ENCODE measurements around the gene TJP3.

Gene TJP3

GRCh38 chr19:3665681-3666544, 42.3 kb upstream of the TJP3 start:
- no peak for TF ChIP-seq USF1 (IDR thresholded peaks at IDR 0.05)
- no peak for TF ChIP-seq FOXM1 (IDR thresholded peaks at IDR 0.05; ENCODE audit: borderline replicate concordance, low read depth)
- no peak for TF ChIP-seq CREB1 (IDR thresholded peaks at IDR 0.05; ENCODE audit: low read depth)
- peak; percentile 87 for TF ChIP-seq RAD21 (IDR thresholded peaks at IDR 0.05; ENCODE audit: low read depth)
- no peak for TF ChIP-seq YY1 (IDR thresholded peaks at IDR 0.05; ENCODE audit: low read depth)
- peak; percentile 80; the same call in 1 of the 2 replicates for TF ChIP-seq ZBTB7A (IDR thresholded peaks at IDR 0.05; ENCODE audit: low read depth)
- peak; percentile 63 for TF ChIP-seq TEAD4 (IDR thresholded peaks at IDR 0.05)
- TF ChIP-seq MAX (IDR thresholded peaks at IDR 0.05), result 0 out of 2 replicates have a peak, but pooled peaks have one; percentile 16
- TF ChIP-seq TCF12 (IDR thresholded peaks at IDR 0.05; ENCODE audit: low read depth), result no peak; the same call in 1 of the 2 replicates
- no peak for TF ChIP-seq TAF1 (IDR thresholded peaks at IDR 0.05; ENCODE audit: low read depth)
- TF ChIP-seq NFIC (IDR thresholded peaks at IDR 0.05), result no peak

DNA sequence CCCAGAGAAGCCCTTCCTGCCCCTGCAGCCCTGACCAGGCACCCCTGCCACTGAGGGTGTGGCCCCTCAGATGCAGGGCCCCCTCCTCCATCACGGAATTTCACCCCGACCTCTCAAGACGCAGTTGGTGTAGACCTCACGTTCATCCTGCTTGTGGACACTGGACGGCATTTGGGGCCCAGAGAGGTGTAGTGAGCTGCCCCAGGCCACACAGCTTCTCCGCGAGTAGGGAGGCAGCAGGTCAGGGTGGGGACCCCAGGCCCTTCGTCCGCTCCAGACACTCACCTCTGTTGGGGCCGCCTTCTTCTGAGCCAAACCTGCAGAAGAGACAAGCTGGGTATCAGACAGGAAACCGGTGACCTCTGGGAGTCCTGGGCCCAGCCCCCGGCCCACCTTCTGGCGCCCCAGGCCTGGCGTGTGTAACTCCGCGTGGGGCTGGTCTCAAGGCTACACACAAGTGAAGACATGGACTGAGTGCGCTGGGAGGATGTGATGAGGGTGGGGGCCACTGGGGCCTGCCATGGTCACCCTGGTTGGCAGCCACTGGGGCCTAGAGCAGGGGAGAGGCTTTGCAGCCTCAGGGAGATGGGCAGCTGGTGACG, 41.0 kb upstream of the TJP3 start:
- TF ChIP-seq NFIC (IDR thresholded peaks at IDR 0.05) (no peak), MAX (IDR thresholded peaks at IDR 0.05) (no peak), TAF1 (IDR thresholded peaks at IDR 0.05; ENCODE audit: low read depth) (no peak), REST (IDR thresholded peaks at IDR 0.05; ENCODE audit: low read depth) (no peak), USF1 (IDR thresholded peaks at IDR 0.05) (no peak), EGR1 (IDR thresholded peaks at IDR 0.05) (no peak), EP300 (IDR thresholded peaks at IDR 0.05; ENCODE audit: borderline replicate concordance) (no peak), RAD21 (IDR thresholded peaks at IDR 0.05; ENCODE audit: low read depth) (no peak), TEAD4 (IDR thresholded peaks at IDR 0.05) (no peak), TCF12 (IDR thresholded peaks at IDR 0.05; ENCODE audit: low read depth) (no peak), CREB1 (IDR thresholded peaks at IDR 0.05; ENCODE audit: low read depth) (no peak), ZBTB7A (IDR thresholded peaks at IDR 0.05; ENCODE audit: low read depth) (no peak), CEBPB (IDR thresholded peaks at IDR 0.05) (no peak), YY1 (IDR thresholded peaks at IDR 0.05; ENCODE audit: low read depth) (no peak), FOXM1 (IDR thresholded peaks at IDR 0.05; ENCODE audit: borderline replicate concordance, low read depth) (no peak)

- TF ChIP-seq ZBTB7A (IDR thresholded peaks at IDR 0.05; ENCODE audit: low read depth) (no peak), TCF12 (IDR thresholded peaks at IDR 0.05; ENCODE audit: low read depth) (no peak), FOXM1 (IDR thresholded peaks at IDR 0.05; ENCODE audit: borderline replicate concordance, low read depth) (no peak), RAD21 (IDR thresholded peaks at IDR 0.05; ENCODE audit: low read depth) (no peak), TEAD4 (IDR thresholded peaks at IDR 0.05) (no peak), EGR1 (IDR thresholded peaks at IDR 0.05) (no peak), NFIC (IDR thresholded peaks at IDR 0.05) (no peak), YY1 (IDR thresholded peaks at IDR 0.05; ENCODE audit: low read depth) (no peak), CEBPB (IDR thresholded peaks at IDR 0.05) (no peak), CREB1 (IDR thresholded peaks at IDR 0.05; ENCODE audit: low read depth) (no peak), TAF1 (IDR thresholded peaks at IDR 0.05; ENCODE audit: low read depth) (no peak), EP300 (IDR thresholded peaks at IDR 0.05; ENCODE audit: borderline replicate concordance) (no peak), MAX (IDR thresholded peaks at IDR 0.05) (no peak), REST (IDR thresholded peaks at IDR 0.05; ENCODE audit: low read depth) (no peak), USF1 (IDR thresholded peaks at IDR 0.05) (no peak)
These were observed 40.4 kb upstream of the TJP3 start for GRCh38 chr19:3667766-3668165.

DNA sequence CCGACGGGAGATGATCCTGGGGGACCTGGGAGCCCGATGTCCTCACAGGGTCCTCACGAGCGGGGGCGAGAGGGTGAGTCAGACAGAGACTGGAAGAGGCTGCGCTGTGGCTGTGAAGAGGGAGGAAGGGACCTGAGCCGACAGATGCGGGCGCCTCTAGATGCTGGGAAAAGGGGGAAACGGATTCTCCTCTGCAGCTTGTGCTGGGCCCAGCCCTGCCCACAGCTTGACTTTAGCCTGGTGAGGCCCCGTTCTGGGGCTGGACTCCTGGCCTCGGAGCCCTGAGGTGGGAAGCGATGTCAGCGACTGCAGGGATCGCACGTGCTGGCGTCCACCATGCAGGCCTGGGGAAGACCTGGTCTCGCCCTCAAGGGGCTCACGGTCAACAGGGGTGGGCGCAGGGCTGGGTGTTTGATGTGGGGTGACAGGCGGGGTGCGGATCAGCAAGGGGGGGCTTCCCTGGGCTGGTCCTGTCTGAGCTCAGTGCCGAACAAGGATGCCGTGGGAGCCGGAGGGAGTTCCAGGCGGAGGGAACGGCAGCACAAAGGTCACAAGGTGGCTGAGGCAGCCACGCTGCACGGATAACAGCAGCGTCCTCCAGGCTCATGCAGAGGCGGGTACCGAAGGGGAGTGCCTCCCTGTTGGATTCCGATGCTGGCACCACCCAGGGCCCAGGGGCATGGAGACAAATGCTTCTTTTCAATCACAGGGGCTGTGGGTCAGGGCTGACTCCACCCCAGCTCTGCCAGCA, 39.7 kb upstream of the TJP3 start:
- no peak for TF ChIP-seq YY1 (IDR thresholded peaks at IDR 0.05; ENCODE audit: low read depth)
- TF ChIP-seq USF1 (IDR thresholded peaks at IDR 0.05), result no peak
- no peak for TF ChIP-seq TCF12 (IDR thresholded peaks at IDR 0.05; ENCODE audit: low read depth)
- no peak for TF ChIP-seq REST (IDR thresholded peaks at IDR 0.05; ENCODE audit: low read depth)
- TF ChIP-seq CEBPB (IDR thresholded peaks at IDR 0.05), result no peak
- TF ChIP-seq NFIC (IDR thresholded peaks at IDR 0.05), result no peak
- no peak for TF ChIP-seq CREB1 (IDR thresholded peaks at IDR 0.05; ENCODE audit: low read depth)
- TF ChIP-seq EGR1 (IDR thresholded peaks at IDR 0.05), result no peak
- no peak for TF ChIP-seq TEAD4 (IDR thresholded peaks at IDR 0.05)
- TF ChIP-seq FOXM1 (IDR thresholded peaks at IDR 0.05; ENCODE audit: borderline replicate concordance, low read depth), result no peak
- no peak for TF ChIP-seq MAX (IDR thresholded peaks at IDR 0.05)
- TF ChIP-seq RAD21 (IDR thresholded peaks at IDR 0.05; ENCODE audit: low read depth), result no peak
- TF ChIP-seq TAF1 (IDR thresholded peaks at IDR 0.05; ENCODE audit: low read depth), result no peak
- TF ChIP-seq ZBTB7A (IDR thresholded peaks at IDR 0.05; ENCODE audit: low read depth), result no peak
